Measurements from ENCODE around the gene EIF1. TPM values are rescaled to one million over a fixed set of nuclear protein-coding genes. Genes with fewer than 3 reads are reported as not detected.

The EIF1 gene
- total RNA-seq, 1 experiment from 2014 or later = 1,082 TPM

GRCh38 chr17:41639492-41640473, 48.9 kb upstream of the EIF1 start:
- Histone ChIP-seq H3K36me3 (ENCODE audit: control insufficient read depth in 1 of 2, insufficient read depth in 2 of 2, low read length in 2 of 2) (no peaks in the 10 kb centered on the region), H3K27ac (ENCODE audit: low read depth, low read length) (no peak overlapping the region), H3K9me2 (ENCODE audit: insufficient read depth) (no peaks in the 10 kb centered on the region), H3K9ac (ENCODE audit: low read length) (no peak overlapping the region), H3K4me2 (ENCODE audit: low read length) (no peak overlapping the region), H4K20me1 (ENCODE audit: insufficient read depth) (no peaks in the 10 kb centered on the region), H3K4me1 (ENCODE audit: control insufficient read depth in 1 of 2, insufficient read depth in 2 of 2, low read length in 2 of 2) (no peaks in the 10 kb centered on the region), H3K27me3 (ENCODE audit: insufficient read depth, low read length) (no peaks in the 10 kb centered on the region), H2AFZ (ENCODE audit: low read depth, low read length, poor library complexity, severe bottlenecking) (no peak overlapping the region), H3K79me2 (ENCODE audit: insufficient read depth, low read length) (no peaks in the 10 kb centered on the region), H3K4me3 (replicated peaks in 1 of 2; ENCODE audit: low read depth in 1 of 2, low read length in 2 of 2) (no peak overlapping the region), H3K9me3 (ENCODE audit: control insufficient read depth in 1 of 2, insufficient read depth in 1 of 2, low read depth in 1 of 2, low read length in 2 of 2) (no peaks in the 10 kb centered on the region)
- RAD21 ChIA-PET (ENCODE audit: low non-redundant PET in 1 of 2, low total read pairs in 2 of 2, uncharacterized antibody in 2 of 2, unreplicated experiment in 2 of 2) = no interaction called here
- DNase-seq (ENCODE audit: low read depth, low spot score) = no peak
- BruUV-seq (replicated peaks) = no TSS peak
- ATAC-seq = no peak
- POLR2A ChIA-PET = no interaction called here
- CTCF ChIA-PET = interaction anchor here (1.3 to 1.7 kb wide), 2 partner anchors 9 to 23 kb away, joined by 4 to 5 read pairs; no protein-coding TSS in a partner anchor
- intact Hi-C loops (cut with micrococcal nuclease) = loop anchor here (10.0 kb wide), 1 partner anchor 235 kb away; no protein-coding TSS in a partner anchor
- no peak for TF ChIP-seq POLR2AphosphoS5 (IDR thresholded peaks at IDR 0.05; ENCODE audit: low read depth, low read length)
- TF ChIP-seq CTCF (IDR thresholded peaks at IDR 0.05 in 2 of 3, conservative IDR thresholded peaks at IDR 0.05 in 1 of 3; ENCODE audit: borderline replicate concordance in 1 of 3, insufficient read depth in 1 of 3, low read depth in 2 of 3, low read length in 2 of 3) = no peak
- no peak for TF ChIP-seq MAX (IDR thresholded peaks at IDR 0.05)
- no peak for TF ChIP-seq YY1 (IDR thresholded peaks at IDR 0.05; ENCODE audit: extremely low read depth, insufficient replicate concordance, low read depth, low read length)
- no peak for TF ChIP-seq FOSL1 (IDR thresholded peaks at IDR 0.05; ENCODE audit: low read depth)
- no peak for TF ChIP-seq EZH2phosphoT487 (IDR thresholded peaks at IDR 0.05; ENCODE audit: borderline replicate concordance)
- TF ChIP-seq TCF7L2 (IDR thresholded peaks at IDR 0.05; ENCODE audit: borderline replicate concordance, extremely low read depth, insufficient read depth, insufficient read length) = no peak
- no peak for TF ChIP-seq POLR2A (IDR thresholded peaks at IDR 0.05; ENCODE audit: borderline replicate concordance, extremely low read depth, insufficient read depth, insufficient read length)
- no peak for TF ChIP-seq REST (IDR thresholded peaks at IDR 0.05; ENCODE audit: low read depth)
- no peak for TF ChIP-seq SIN3A (IDR thresholded peaks at IDR 0.05; ENCODE audit: low read depth)
- TF ChIP-seq CEBPB (IDR thresholded peaks at IDR 0.05; ENCODE audit: low read depth) = no peak
- no peak for TF ChIP-seq ZFX (IDR thresholded peaks at IDR 0.05)
- TF ChIP-seq CBX3 (IDR thresholded peaks at IDR 0.05; ENCODE audit: low read depth) = no peak
- TF ChIP-seq ZBTB33 (IDR thresholded peaks at IDR 0.05; ENCODE audit: extremely low read depth, insufficient replicate concordance, low read length) = no peak
- no peak for TF ChIP-seq SP1 (IDR thresholded peaks at IDR 0.05; ENCODE audit: low read depth)
- no peak for TF ChIP-seq ATF3 (IDR thresholded peaks at IDR 0.05)
- no peak for TF ChIP-seq SRF (IDR thresholded peaks at IDR 0.05; ENCODE audit: low read depth)
- TF ChIP-seq JUND (IDR thresholded peaks at IDR 0.05) = no peak
- TF ChIP-seq ELF1 (IDR thresholded peaks at IDR 0.05; ENCODE audit: borderline replicate concordance, low read depth) = no peak

Measured in HCT116 (cell line).